Stomach (tissue), 9 donors: ENCODE results near the gene PTPRG. TPM values are rescaled to one million over a fixed set of nuclear protein-coding genes. Genes with fewer than 3 reads are reported as not detected.

Experiments used
- DNase-seq, 2 donors: peaks; one replicate each; pipeline versions ENCODE4 v3.0.0 to v3.0.0-alpha.2; 2013 to 2019
- H3K27ac ChIP-seq, 5 donors: fragments of 200-600 bp in 4 of 5; sonication (generic) in 4 of 5; one replicate each; pipeline ENCODE4 v1.5.1; 2013 to 2019; ENCODE audit warnings: mild to moderate bottlenecking in 1 of 5, moderate library complexity in 1 of 5
- H3K27me3 ChIP-seq, 3 donors: fragments of 200-600 bp; sonication (generic); one replicate each; pipeline ENCODE4 v1.5.1; 2017 to 2019; ENCODE audit warnings: mixed run types in 1 of 3
- H3K36me3 ChIP-seq, 4 donors: fragments of 200-600 bp; sonication (generic); 1 replicate in 3 of 4; 2 replicates in 1 of 4; pipeline ENCODE4 v1.5.1; 2016 to 2019
- H3K4me1 ChIP-seq, 4 donors: fragments of 200-600 bp; sonication (generic); one replicate each; pipeline ENCODE4 v1.5.1; 2016 to 2019
- H3K4me3 ChIP-seq, 4 donors: fragments of 200-600 bp; sonication (generic) in 3 of 4; one replicate each; pipeline ENCODE4 v1.5.1; 2016 to 2019; ENCODE audit warnings: mild to moderate bottlenecking in 1 of 4
- H3K9me3 ChIP-seq, 4 donors: fragments of 200-600 bp; sonication (generic); one replicate each; pipeline ENCODE4 v1.5.1; 2016 to 2019
- CTCF ChIP-seq, 7 experiments: fragments of 450-650 bp in 4 of 7; fragments of 200-600 bp in 3 of 7; sonication (generic) in 3 of 7; IDR thresholded peaks; one replicate each; pipeline ENCODE4 v1.5.1; 2016 to 2019; ENCODE audit warnings: antibody characterized with exemption in 7 of 7, control low read depth in 2 of 7, mild to moderate bottlenecking in 1 of 7
- EP300 ChIP-seq: sonication (generic); formaldehyde crosslinking; IDR thresholded peaks from one replicate; pipeline ENCODE4 v1.6.1; 2017; ENCODE audit warnings: antibody characterized with exemption
- POLR2A ChIP-seq, 4 donors: fragments of 450-650 bp; IDR thresholded peaks; one replicate each; pipeline ENCODE4 v1.6.1; 2016; ENCODE audit warnings: antibody characterized with exemption in 4 of 4, control low read depth in 2 of 4, mild to moderate bottlenecking in 1 of 4, moderate library complexity in 1 of 4
- POLR2AphosphoS5 ChIP-seq, 3 donors: sonication (generic); formaldehyde crosslinking; IDR thresholded peaks; one replicate each; pipeline ENCODE4 v1.6.1; 2016; ENCODE audit warnings: antibody characterized with exemption in 3 of 3
- WGBS, 5 donors: extraction: QIAGEN DNeasy Blood & Tissue Kit in 3 of 5; methylation state at CpG; one replicate each; pipeline versions ENCODE4 v1.1.5 to v1.1.7; 2013 to 2018; 5-methylcytosine and 5-hydroxymethylcytosine counted together
- intact Hi-C: fragments of 100-400 bp; cut with DNase I; formaldehyde crosslinking; loops from one replicate; pipeline ENCODE4 v1.15.1; 2023; ENCODE audit warnings: low total_unique reads
- polyA plus RNA-seq, 3 donors: library from polyadenylated mRNA; stranded (reverse); fragments of 200-250 nt; gene quantifications; one replicate each; pipeline ENCODE4 v1.2.3, GENCODE V29; 2013
- total RNA-seq, 5 donors: library from RNA; depleted of rRNA; stranded (reverse); fragments of >200 nt; gene quantifications; one replicate each; pipeline versions ENCODE4 v1.1.0 to v1.2.3, GENCODE V29; 2014 to 2016
- donor health status: healthy with polysubstance abuse.
- donor health status: Bipolar disorder and iron deficiency.
- donor health status: healthy.

The PTPRG gene
- total and polyA plus RNA-seq, 8 donors, result 2.4 to 96.0 (median 22.0) TPM

DNA sequence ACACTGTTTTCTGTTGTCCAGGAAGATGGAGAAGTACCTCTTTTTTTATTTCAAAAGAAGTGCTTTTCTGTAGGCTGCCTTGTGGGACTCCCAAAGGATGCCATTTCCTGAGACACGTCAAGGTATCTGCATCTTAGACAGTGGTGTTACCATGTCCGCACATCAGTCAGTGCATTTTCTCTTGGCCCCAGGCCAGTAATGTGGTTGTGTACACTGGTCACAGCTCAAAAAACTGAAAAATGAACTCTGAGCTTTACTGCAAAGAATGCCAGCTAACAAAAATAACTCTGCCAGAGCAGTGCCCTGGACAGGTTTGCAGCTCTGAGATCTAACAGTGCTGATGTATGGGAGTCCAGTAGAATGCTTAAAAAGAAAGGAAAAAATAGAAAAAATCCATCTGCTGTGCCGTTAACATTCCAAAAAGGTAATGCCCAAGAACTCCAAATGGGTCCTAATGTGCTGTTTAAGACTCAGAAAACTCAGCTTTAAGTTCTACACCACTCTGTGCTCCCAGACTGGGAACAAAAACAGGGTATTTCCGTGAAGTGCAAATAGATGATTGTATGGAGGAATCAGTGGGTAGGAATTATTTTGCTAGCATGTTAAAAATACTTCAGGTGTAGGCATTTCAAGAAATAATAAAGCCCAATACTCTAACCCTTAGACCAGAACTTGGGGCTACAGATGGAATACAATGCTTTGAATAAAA is 496.1 kb downstream of the PTPRG start:
- 62 to 81% (median 77%) methylated on average over 4 of the region's 4 CpGs for WGBS, 5 donors
- Histone ChIP-seq H3K27me3 (no peaks in the 10 kb centered on the region), H3K36me3 (no peaks in the 10 kb centered on the region), H3K27ac (no peak overlapping the region), H3K9me3 (no peaks in the 10 kb centered on the region), H3K4me3 (no peak overlapping the region), H3K4me1 (no peaks in the 10 kb centered on the region)
- peak in 1 of 2 donors; percentile 11 for DNase-seq
- TF ChIP-seq POLR2AphosphoS5 (IDR thresholded peaks at IDR 0.05) (no peak), POLR2A (IDR thresholded peaks at IDR 0.05) (no peak), EP300 (no peak), CTCF (IDR thresholded peaks at IDR 0.05) (no peak)
- intact Hi-C loops, result no loop called here

- intact Hi-C loops, result no loop called here
- 85 to 91% (median 89%) methylated on average over 5 of the region's 5 CpGs for WGBS, 5 donors
- no peaks in the 10 kb centered on the region for H3K27me3 ChIP-seq
Measured at GRCh38 chr3:62065985-62066693, 504.8 kb downstream of the PTPRG start.

GRCh38 chr3:62068337-62068736 is 507.0 kb downstream of the PTPRG start:
- Histone ChIP-seq H3K4me1 (no peaks in the 10 kb centered on the region), H3K27me3 (no peaks in the 10 kb centered on the region), H3K27ac (no peak overlapping the region), H3K36me3 (no peaks in the 10 kb centered on the region), H3K4me3 (no peak overlapping the region), H3K9me3 (no peaks in the 10 kb centered on the region)
- 70 to 84% (median 79%) methylated on average over 2 of the region's 2 CpGs for WGBS, 5 donors
- no peak for DNase-seq
- TF ChIP-seq POLR2AphosphoS5 (IDR thresholded peaks at IDR 0.05) (no peak), POLR2A (IDR thresholded peaks at IDR 0.05) (no peak), CTCF (IDR thresholded peaks at IDR 0.05) (no peak), EP300 (no peak)
- intact Hi-C loops, result no loop called here

More at GRCh38 chr3:62065985-62066693, 504.8 kb downstream of the PTPRG start:
- Histone ChIP-seq H3K9me3 (no peaks in the 10 kb centered on the region), H3K27ac (no peak overlapping the region), H3K4me3 (no peak overlapping the region), H3K4me1 (no peaks in the 10 kb centered on the region), H3K36me3 (no peaks in the 10 kb centered on the region)
- DNase-seq, result no peak
- no peak for TF ChIP-seq CTCF (IDR thresholded peaks at IDR 0.05)
- TF ChIP-seq POLR2AphosphoS5 (IDR thresholded peaks at IDR 0.05), result no peak
- no peak for TF ChIP-seq POLR2A (IDR thresholded peaks at IDR 0.05)

GRCh38 chr3:62070891-62071290 is 509.5 kb downstream of the PTPRG start:
- no peaks in the 10 kb centered on the region for H3K4me1 ChIP-seq
- H3K9me3 ChIP-seq, result no peaks in the 10 kb centered on the region
- intact Hi-C loops, result no loop called here
- TF ChIP-seq CTCF (IDR thresholded peaks at IDR 0.05) (no peak), POLR2AphosphoS5 (IDR thresholded peaks at IDR 0.05) (no peak), EP300 (no peak), POLR2A (IDR thresholded peaks at IDR 0.05) (no peak)
- H3K27me3 ChIP-seq, result no peaks in the 10 kb centered on the region
- H3K36me3 ChIP-seq, result no peaks in the 10 kb centered on the region
- DNase-seq, result no peak
- H3K4me3 ChIP-seq, result no peak overlapping the region
- no peak overlapping the region for H3K27ac ChIP-seq
- 49 to 72% (median 60%) methylated on average over 7 of the region's 7 CpGs for WGBS, 5 donors
